HG02981 (cell line): Measurements from ENCODE around the gene BABAM2.

ENCODE experiments used
- ATAC-seq: cut with Tn5 transposase; IDR thresholded peaks from one replicate; pipeline ENCODE4 v1.9.1; 2021; ENCODE audit warnings: mild to moderate bottlenecking, moderate library complexity; ENCODE audit not compliant: unreplicated experiment

The BABAM2 gene

GRCh38 chr2:28294451-28294850 is 403.9 kb downstream of the BABAM2 start:
- ATAC-seq: no peak

GRCh38 chr2:28296243-28296642 is 405.7 kb downstream of the BABAM2 start:
- no peak for ATAC-seq

GRCh38 chr2:28296904-28297303 is 406.4 kb downstream of the BABAM2 start:
- no peak for ATAC-seq

- no peak for ATAC-seq
Observed at GRCh38 chr2:28297531-28297930, 407.0 kb downstream of the BABAM2 start.

GRCh38 chr2:28298406-28298805 is 407.9 kb downstream of the BABAM2 start:
- ATAC-seq: no peak

GRCh38 chr2:28300485-28301341 is 410.2 kb downstream of the BABAM2 start:
- no peak for ATAC-seq

- ATAC-seq: no peak
Observed at GRCh38 chr2:28305202-28305601, 414.7 kb downstream of the BABAM2 start.

GRCh38 chr2:28310107-28310506 is 419.6 kb downstream of the BABAM2 start:
- ATAC-seq: no peak

GRCh38 chr2:28311660-28312249 is 421.2 kb downstream of the BABAM2 start:
- no peak for ATAC-seq

- no peak for ATAC-seq
Observed at GRCh38 chr2:28312307-28313219, 422.0 kb downstream of the BABAM2 start.

- no peak for ATAC-seq
Observed at GRCh38 chr2:28313220-28313784, 422.8 kb downstream of the BABAM2 start.

GRCh38 chr2:28314968-28315367 is 424.4 kb downstream of the BABAM2 start:
- no peak for ATAC-seq

- no peak for ATAC-seq
Observed at GRCh38 chr2:28316546-28317335, 426.2 kb downstream of the BABAM2 start.

- no peak for ATAC-seq
Observed at GRCh38 chr2:28317390-28317789, 426.9 kb downstream of the BABAM2 start.

GRCh38 chr2:28318023-28318422 is 427.5 kb downstream of the BABAM2 start:
- ATAC-seq: no peak

- ATAC-seq: no peak
Observed at GRCh38 chr2:28318462-28319117, 428.1 kb downstream of the BABAM2 start.

GRCh38 chr2:28319118-28320008 is 428.8 kb downstream of the BABAM2 start:
- ATAC-seq: no peak

- ATAC-seq: no peak
Observed at GRCh38 chr2:28320009-28320365, 429.5 kb downstream of the BABAM2 start.

- ATAC-seq: no peak
Observed at GRCh38 chr2:28320371-28320770, 429.8 kb downstream of the BABAM2 start.
